GDM1 (cell line): ENCODE data around the gene CROCC2.

ENCODE experiments used
- DNase-seq: peaks from one replicate; lab custom pipeline; 2025; lab: John Stamatoyannopoulos, UW

The CROCC2 gene

DNA sequence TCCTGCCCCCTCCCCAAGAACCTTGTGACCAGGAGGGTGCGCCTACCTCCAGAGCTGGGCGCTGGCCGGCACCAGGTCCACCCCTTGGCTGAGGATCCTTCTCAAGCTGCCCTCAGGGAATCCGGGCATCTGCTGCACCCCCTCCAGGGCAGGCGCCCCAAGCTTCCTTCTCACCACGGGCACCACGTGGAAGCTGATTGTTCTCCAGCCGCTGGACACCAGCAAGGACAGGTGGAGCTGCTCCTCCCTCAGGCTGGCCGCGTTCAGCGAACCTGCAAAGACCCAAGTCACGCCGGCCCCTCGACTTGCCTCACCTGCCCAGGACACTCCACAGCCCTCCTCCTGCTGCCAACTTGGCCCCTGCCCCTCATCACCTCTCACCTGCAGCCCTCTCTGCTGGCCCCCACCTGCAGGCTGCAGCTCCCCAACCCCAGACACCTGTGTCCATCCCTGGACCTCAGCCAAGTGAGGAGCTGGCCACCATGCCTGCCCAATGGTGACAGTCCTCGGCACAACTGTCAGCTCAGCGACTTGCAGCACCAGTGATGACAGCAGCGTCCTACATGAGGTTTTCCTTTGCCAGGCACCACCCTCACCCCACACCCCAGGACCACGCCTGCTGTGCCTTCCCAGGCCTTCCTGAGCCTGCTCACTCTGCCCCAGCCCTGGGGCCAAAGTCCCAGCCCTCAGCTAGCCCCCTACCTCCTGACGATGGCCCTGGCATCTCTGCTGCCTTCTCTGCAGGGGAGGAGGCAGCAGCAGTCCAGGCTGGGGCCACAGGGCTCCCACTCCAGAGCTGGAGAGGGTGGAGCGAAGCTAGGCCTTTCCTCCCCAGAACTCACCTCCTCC, 14.4 kb upstream of the CROCC2 start:
- DNase-seq = no peak

GRCh38 chr2:240892356-240892755, 13.8 kb upstream of the CROCC2 start:
- DNase-seq = no peak

GRCh38 chr2:240892925-240893324, 13.2 kb upstream of the CROCC2 start:
- DNase-seq = no peak

DNA sequence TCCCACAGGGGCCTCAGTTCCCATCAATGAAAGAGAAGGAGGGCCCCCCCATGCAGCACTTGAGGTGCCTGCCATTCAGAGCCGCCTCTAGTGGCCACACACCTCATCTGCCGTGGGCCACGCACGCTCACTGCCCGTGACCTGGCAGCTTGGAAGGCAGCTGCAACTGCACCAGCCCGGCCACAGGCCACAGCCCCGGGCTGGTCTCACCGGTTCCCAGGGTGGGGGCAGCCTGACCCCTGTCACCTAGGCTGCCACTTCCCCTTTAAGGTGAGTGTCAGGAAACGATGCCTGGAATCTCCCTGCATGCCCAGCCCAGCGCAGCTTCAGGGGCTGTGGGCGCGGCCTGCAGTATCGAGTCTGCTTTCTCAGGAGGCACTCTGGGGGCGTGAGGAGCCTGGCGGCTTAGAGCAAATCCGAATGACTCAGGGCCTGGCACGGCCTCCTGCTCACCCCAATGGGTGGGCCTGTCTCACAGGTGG, 12.7 kb upstream of the CROCC2 start:
- no peak for DNase-seq

DNA sequence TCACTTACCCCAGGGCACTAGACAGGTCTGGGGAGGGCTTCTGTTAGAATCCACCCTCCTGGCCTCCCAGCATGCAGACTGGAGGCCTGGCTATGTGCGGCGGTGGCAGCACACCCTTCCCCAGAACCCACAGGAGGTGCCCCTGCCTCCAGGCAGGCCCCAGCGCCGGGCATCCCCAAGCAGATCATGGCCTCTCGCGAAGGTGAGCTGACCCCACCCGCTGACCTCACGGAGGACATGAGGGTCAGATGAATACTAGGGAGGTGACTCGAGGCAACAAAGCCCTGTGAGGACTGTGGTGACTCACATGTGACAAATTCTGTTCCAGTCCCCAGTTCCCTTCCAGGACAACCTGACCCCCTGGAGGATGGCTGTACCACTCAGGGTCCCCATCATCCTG, 12.1 kb upstream of the CROCC2 start:
- DNase-seq = no peak

DNA sequence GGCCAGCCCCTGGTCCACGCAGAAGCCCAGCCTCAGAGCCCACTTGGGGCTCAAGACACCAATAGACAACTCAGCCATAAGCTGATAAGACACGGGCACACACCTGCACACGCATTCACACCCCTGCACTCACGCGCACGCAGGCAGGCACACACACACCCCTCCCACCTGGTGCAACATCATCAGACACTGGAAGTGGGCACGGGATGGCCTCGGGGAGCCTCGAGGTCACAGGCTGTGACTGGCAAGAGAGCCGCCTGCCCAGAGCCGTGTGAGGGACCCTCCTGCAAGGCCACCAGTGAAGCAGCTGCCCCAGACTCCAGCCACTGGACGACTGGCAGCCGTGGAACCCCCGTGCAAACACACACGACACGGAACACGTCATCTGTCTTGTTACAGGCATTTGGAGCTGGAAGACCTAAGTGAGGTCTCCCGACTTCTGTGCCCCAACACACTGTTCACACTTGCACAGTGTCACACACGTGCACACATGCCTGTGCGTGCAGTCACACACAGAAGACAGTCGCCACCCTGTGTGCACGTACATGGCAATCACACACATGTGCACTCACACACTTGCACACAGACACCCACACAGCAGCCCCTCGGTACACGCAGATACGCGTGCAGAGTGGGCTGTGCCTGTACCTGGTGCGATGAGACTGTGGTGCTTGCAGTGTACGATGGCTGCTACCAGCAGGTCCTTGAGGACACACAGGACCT, 11.1 kb upstream of the CROCC2 start:
- DNase-seq = no peak

- DNase-seq = no peak
Measured at GRCh38 chr2:240895656-240896388, 10.3 kb upstream of the CROCC2 start, which contains the start of gene MAB21L4. Gene MAB21L4 (minus strand): TSS chr2:240896156. CDS start chr2:240895997, 159 bp downstream.

GRCh38 chr2:240896394-240896793, 9.7 kb upstream of the CROCC2 start:
- DNase-seq = no peak

- no peak for DNase-seq
Measured at GRCh38 chr2:240896871-240897692, 9.1 kb upstream of the CROCC2 start.

DNA sequence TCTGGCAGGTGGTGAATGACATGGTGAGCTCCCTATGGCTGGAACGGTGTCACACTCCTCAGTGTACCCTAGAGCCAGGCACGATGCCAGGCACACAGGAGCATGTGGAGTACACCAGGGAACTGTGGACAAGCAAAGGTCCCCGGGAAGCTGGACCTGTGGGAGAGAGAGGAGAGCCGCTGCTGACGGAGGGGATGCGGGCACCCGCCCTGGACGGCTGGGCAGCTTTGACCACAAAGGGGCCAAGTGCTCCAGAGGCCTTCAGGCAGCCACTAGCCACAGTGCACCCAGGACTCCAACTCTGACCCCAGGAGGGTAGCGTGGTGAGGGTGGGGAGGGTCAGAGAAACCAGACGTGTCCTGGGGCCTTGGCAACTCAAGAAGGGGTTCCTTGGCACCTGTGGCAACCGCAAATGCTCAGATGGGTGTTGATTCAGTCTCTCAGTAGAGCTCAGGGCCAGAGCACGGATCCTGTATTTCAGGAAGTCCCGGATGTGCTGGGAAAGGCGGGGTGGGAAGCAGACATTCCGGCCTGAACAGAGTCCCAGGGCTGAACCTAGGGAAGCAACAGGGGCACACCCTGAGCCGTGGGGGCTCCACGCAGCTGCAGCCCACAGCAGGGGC, 7.9 kb upstream of the CROCC2 start:
- DNase-seq = no peak

DNA sequence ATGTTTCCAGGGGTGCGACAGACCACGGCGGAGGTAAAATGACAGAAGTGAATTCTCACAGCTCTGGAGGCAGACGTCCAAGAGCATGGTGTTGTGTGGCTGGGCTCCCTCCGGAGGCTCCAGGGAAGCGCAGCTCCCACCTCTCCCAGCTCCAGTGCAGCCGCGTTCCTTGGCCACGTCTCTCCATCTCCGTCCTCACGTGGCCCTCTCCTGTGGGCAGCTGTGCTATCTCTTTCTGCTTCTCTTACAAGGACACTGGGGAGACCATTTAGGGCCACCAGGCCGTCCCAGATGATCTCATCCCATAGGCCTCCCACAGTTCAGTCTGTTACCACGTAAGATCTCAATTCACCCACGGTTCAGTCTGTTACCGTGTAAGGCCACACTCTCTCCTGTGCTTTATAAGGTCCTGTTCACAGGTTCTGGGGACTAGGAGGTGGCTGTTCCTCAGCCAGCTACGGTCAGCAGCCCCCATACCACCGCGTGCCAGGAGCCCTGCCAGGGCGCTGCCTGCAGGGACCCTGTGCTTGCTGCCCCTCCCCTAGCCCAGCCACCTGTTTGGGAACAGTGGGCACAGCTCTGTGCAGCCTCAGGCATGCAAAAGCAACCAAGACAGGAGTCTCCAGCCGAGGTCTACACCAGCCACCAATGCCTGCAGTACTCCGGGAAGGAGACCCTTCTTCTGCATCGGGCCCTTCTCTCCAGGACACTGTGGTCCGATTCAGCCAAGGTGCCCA, 7.2 kb upstream of the CROCC2 start:
- DNase-seq = no peak

DNA sequence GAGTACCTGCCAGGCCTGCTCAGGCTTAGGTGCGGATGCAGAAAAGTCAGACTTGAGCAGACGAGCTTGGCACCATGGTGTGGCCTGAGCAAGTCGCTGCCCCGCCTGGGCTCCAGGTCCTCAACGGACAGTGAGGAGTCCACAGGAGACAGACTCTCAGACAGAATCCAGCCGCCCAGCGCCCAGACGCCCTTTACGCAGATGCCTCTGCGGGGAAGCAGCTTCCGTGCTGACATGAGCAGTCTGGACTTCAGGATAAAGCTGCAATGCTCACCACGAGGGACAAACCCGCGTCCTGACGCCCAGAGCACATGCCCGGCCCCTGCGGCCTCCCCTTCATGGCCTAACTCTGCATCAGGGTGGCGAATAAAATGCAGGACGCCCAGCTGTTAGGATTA, 6.7 kb upstream of the CROCC2 start:
- DNase-seq = no peak

GRCh38 chr2:240900141-240900860, 5.8 kb upstream of the CROCC2 start:
- no peak for DNase-seq

DNA sequence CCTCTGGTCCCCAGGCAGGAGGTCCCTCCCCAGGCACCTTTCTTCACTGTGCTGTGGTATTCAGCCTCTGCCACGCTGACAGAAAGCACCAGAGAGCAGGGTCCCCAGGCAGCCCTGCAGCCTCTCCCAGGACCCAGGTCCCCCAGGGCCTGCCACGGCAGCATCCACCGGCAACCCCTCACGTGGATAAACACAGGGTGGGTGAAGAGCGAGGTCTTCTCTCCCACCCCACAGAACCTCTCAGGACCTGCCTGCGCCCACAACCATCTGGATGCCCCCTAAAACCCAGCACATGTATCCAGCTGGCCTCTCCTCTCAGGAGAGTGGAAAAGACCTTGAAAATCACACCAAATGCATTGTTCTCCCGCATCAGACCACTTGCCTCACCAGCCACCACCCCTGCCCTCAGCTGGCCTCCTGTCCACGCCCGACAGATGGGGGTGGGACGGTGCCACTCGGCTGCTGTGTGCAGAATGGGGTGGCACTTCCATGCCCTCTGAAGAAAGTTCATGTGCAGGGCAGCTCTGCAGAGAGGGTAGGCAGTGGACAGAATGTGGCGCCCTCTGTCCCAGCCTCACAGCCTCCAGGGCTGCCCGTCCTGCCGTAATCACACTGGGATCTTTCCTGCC, 4.0 kb upstream of the CROCC2 start:
- no peak for DNase-seq

DNA sequence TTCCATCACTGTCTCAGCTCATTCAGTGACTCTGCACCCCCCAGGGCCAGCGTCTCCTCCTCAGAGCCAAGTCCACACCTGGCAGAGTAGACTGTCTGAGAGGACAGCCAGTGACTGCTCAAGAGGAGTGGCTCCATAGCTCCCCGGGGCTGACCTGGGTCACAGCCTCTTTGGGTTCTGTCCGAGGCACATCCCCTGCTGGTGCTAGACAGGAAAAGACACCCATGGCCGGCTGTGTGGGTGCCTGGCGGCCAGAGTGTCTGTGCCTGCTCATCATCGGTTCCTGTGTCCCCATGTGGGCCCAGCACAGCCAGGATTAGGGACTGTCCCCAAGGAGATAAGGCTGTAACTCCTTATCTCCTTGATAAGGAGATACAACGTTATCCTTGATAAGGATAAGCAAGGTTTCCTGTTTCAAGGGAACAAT, 3.5 kb upstream of the CROCC2 start:
- no peak for DNase-seq

GRCh38 chr2:240903191-240904060, 2.7 kb upstream of the CROCC2 start:
- DNase-seq = no peak

- no peak for DNase-seq
Measured at GRCh38 chr2:240904216-240905175, 1.6 kb upstream of the CROCC2 start.
